ENCODE data around the gene TH. TPM values are rescaled to one million over a fixed set of nuclear protein-coding genes. Genes with fewer than 3 reads are reported as not detected.

Gene TH
- polyA plus RNA-seq, 2 of the 4 experiments (the other 2 are of a cell fraction), result not detected

- Histone ChIP-seq H3K27ac (no peak overlapping the region), H3K9me3 (no peaks in the 10 kb centered on the region), H3K4me1 (peaks cover 18% of the 10 kb centered on the region), H3K4me3 (no peak overlapping the region), H3K4me2 (no peak overlapping the region)
- FAIRE-seq (no peak), ATAC-seq (no peak; a peak in 1 of 6 replicates), DNase-seq (ENCODE audit: low read depth in 1 of 2, low spot score in 1 of 2) (no peak)
- ChIA-PET CTCF (interaction anchor here (1.2 to 2.9 kb wide), 2 partner anchors 12 to 23 kb away, joined by 3 to 18 read pairs; no protein-coding TSS in a partner anchor), POLR2A (no interaction called here)
- no peak for TF ChIP-seq HOXA7 (CRISPR knock-in tag; IDR thresholded peaks at IDR 0.05)
- 39% methylated on average over 7 of the region's 13 CpGs for WGBS (ENCODE audit: missing lambda C conversion rate)
Measured at GRCh38 chr11:2175659-2176058, 4.0 kb upstream of the TH start.

GRCh38 chr11:2174361-2174760 is 2.7 kb upstream of the TH start:
- ChIA-PET POLR2A (no interaction called here), CTCF (interaction anchor here (0.7 to 2.9 kb wide), 11 partner anchors 10 to 522 kb away, joined by 3 to 18 read pairs (median 4); no protein-coding TSS in a partner anchor)
- no peak for FAIRE-seq
- no peak for ATAC-seq
- no peak for TF ChIP-seq MAFK (IDR thresholded peaks at IDR 0.05; ENCODE audit: partially characterized antibody)
- TF ChIP-seq MAX (IDR thresholded peaks at IDR 0.05), result no peak
- TF ChIP-seq RARB (CRISPR knock-in tag; IDR thresholded peaks at IDR 0.05), result no peak
- TF ChIP-seq MYC (IDR thresholded peaks at IDR 0.05; ENCODE audit: borderline replicate concordance, low read length), result no peak
- TF ChIP-seq HES2 (IDR thresholded peaks at IDR 0.05), result no peak
- TF ChIP-seq SMC3 (IDR thresholded peaks at IDR 0.05), result no peak
- TF ChIP-seq PBX3 (IDR thresholded peaks at IDR 0.05), result no peak
- no peak for TF ChIP-seq POLR2A (IDR thresholded peaks at IDR 0.05; ENCODE audit: low read length)
- TF ChIP-seq JUNB (IDR thresholded peaks at IDR 0.05), result no peak
- TF ChIP-seq CHD4 (IDR thresholded peaks at IDR 0.05; ENCODE audit: borderline replicate concordance), result no peak
- TF ChIP-seq CBX8 (IDR thresholded peaks at IDR 0.05), result no peak
- TF ChIP-seq CEBPB (IDR thresholded peaks at IDR 0.05), result no peak
- TF ChIP-seq NR3C1 (IDR thresholded peaks at IDR 0.05), result no peak
- no peak for TF ChIP-seq JUN (IDR thresholded peaks at IDR 0.05)
- no peak for TF ChIP-seq KDM5A (IDR thresholded peaks at IDR 0.05)
- TF ChIP-seq BCL3 (IDR thresholded peaks at IDR 0.05), result no peak
- TF ChIP-seq FOXS1 (CRISPR knock-in tag; IDR thresholded peaks at IDR 0.05), result no peak
- no peak overlapping the region for H3K4me2 ChIP-seq
- no peaks in the 10 kb centered on the region for H3K9me3 ChIP-seq
- DNase-seq (ENCODE audit: low read depth in 1 of 2, low spot score in 1 of 2), result no peak
- H3K4me3 ChIP-seq, result no peak overlapping the region
- H3K27ac ChIP-seq, result no peak overlapping the region
- WGBS (ENCODE audit: missing lambda C conversion rate), result 72% methylated on average over 9 of the region's 11 CpGs
- peaks cover 10% of the 10 kb centered on the region; the same call in 2 of the 3 replicates for H3K4me1 ChIP-seq

GRCh38 chr11:2173761-2174160 is 2.1 kb upstream of the TH start:
- POLR2A ChIA-PET, result no interaction called here
- TF ChIP-seq NPAS2 (CRISPR knock-in tag; IDR thresholded peaks at IDR 0.05; ENCODE audit: borderline replicate concordance) (no peak), HOXB13 (CRISPR knock-in tag; IDR thresholded peaks at IDR 0.05; ENCODE audit: low read depth) (no peak), USF2 (IDR thresholded peaks at IDR 0.05) (no peak), BCL3 (IDR thresholded peaks at IDR 0.05) (no peak), HES2 (IDR thresholded peaks at IDR 0.05) (no peak), KDM5A (IDR thresholded peaks at IDR 0.05) (no peak), CHD4 (IDR thresholded peaks at IDR 0.05; ENCODE audit: borderline replicate concordance) (no peak), RCOR1 (IDR thresholded peaks at IDR 0.05; ENCODE audit: low read depth, low read length) (no peak), E2F6 (IDR thresholded peaks at IDR 0.05; ENCODE audit: borderline replicate concordance, low read depth) (no peak), REST (IDR thresholded peaks at IDR 0.05) (no peak), EP300 (IDR thresholded peaks at IDR 0.05) (no peak)

More at GRCh38 chr11:2173761-2174160, 2.1 kb upstream of the TH start:
- H3K4me3 ChIP-seq, result no peak overlapping the region
- 54% methylated on average over 7 of the region's 11 CpGs for whole genome bisulfite sequencing (ENCODE audit: missing lambda C conversion rate)
- FAIRE-seq (no peak), ATAC-seq (no peak), DNase-seq (ENCODE audit: low read depth in 1 of 2, low spot score in 1 of 2) (no peak)
- CTCF ChIA-PET, result interaction anchor here (0.9 to 2.9 kb wide), 10 partner anchors 10 to 521 kb away, joined by 3 to 18 read pairs (median 4); no protein-coding TSS in a partner anchor
- no peaks in the 10 kb centered on the region for H3K9me3 ChIP-seq
- H3K4me1 ChIP-seq, result peaks cover 4% of the 10 kb centered on the region; the same call in 2 of the 3 replicates
- no peak overlapping the region for H3K4me2 ChIP-seq
- H3K27ac ChIP-seq, result no peak overlapping the region

All from A549 (cell line).